HepG2 (cell line): Measurements from ENCODE around the gene SRD5A3. TPM values are rescaled to one million over a fixed set of nuclear protein-coding genes. Genes with fewer than 3 reads are reported as not detected.

ENCODE experiments used
- CBX5 ChIP-seq: sonication (generic); formaldehyde crosslinking; IDR thresholded peaks from 2 replicates; pipeline ENCODE4 v1.4.0; 2020; ENCODE audit warnings: missing genetic modification reagents, borderline replicate concordance
- FOXA1 ChIP-seq, 2 experiments: fragments of 450-650 bp in 1 of 2; sonication (generic) in 1 of 2; formaldehyde crosslinking in 1 of 2; IDR thresholded peaks; 2 replicates each; pipeline versions ENCODE4 v1.4.0 to v1.6.1; 2016 to 2020; ENCODE audit warnings: missing genetic modification reagents in 1 of 2
- KLF13 ChIP-seq: sonication (generic); formaldehyde crosslinking; IDR thresholded peaks from 2 replicates; pipeline ENCODE4 v1.4.0; 2020; ENCODE audit warnings: mild to moderate bottlenecking, missing genetic modification reagents
- MAFF ChIP-seq: IDR thresholded peaks from 2 replicates; pipeline ENCODE4 v1.6.1; 2011; ENCODE audit warnings: low read depth, low read length, improper control_type of control experiment
- NFE2L1 ChIP-seq: sonication (generic); formaldehyde crosslinking; IDR thresholded peaks from 2 replicates; pipeline ENCODE4 v1.4.0; 2020; ENCODE audit warnings: missing genetic modification reagents, mild to moderate bottlenecking, borderline replicate concordance
- NR2F6 ChIP-seq, 2 experiments: IDR thresholded peaks; 2 replicates each; pipeline ENCODE4 v1.6.1; 2016; ENCODE audit warnings: antibody characterized with exemption in 1 of 2, mild to moderate bottlenecking in 1 of 2
- SIN3B ChIP-seq: fragments of 150-350 bp; IDR thresholded peaks from 2 replicates; pipeline ENCODE4 v1.6.1; 2014; ENCODE audit warnings: low read length
- SMYD3 ChIP-seq: sonication (generic); formaldehyde crosslinking; IDR thresholded peaks from 2 replicates; pipeline ENCODE4 v1.8.1; 2023; ENCODE audit warnings: mild to moderate bottlenecking, missing genetic modification reagents
- ZFP82 ChIP-seq: sonication (generic); formaldehyde crosslinking; IDR thresholded peaks from 2 replicates; pipeline ENCODE4 v1.5.1; 2020; ENCODE audit warnings: mild to moderate bottlenecking, missing genetic modification reagents, borderline replicate concordance
- ZHX2 ChIP-seq, 2 experiments: sonication (generic) in 1 of 2; formaldehyde crosslinking in 1 of 2; IDR thresholded peaks; 2 replicates each; pipeline versions ENCODE4 v1.6.1 to v1.9.0; 2014 to 2022; ENCODE audit warnings: antibody characterized with exemption in 1 of 2, borderline replicate concordance in 1 of 2, inconsistent platforms in 1 of 2, low read depth in 1 of 2, missing genetic modification reagents in 1 of 2
- ZNF225 ChIP-seq: sonication (generic); formaldehyde crosslinking; IDR thresholded peaks from 2 replicates; pipeline ENCODE4 v1.4.0; 2020; ENCODE audit warnings: mild to moderate bottlenecking, missing genetic modification reagents
- ZNF256 ChIP-seq: sonication (generic); formaldehyde crosslinking; conservative IDR thresholded peaks from 2 replicates; pipeline ENCODE4 v1.4.0; 2020; ENCODE audit warnings: missing genetic modification reagents
- ZNF34 ChIP-seq: sonication (generic); formaldehyde crosslinking; IDR thresholded peaks from 2 replicates; pipeline ENCODE4 v1.4.0; 2020; ENCODE audit warnings: mild to moderate bottlenecking, missing genetic modification reagents, borderline replicate concordance
- ZNF446 ChIP-seq: sonication (generic); formaldehyde crosslinking; IDR thresholded peaks from 2 replicates; pipeline ENCODE4 v1.5.0; 2020; ENCODE audit warnings: mild to moderate bottlenecking, missing genetic modification reagents
- ZNF773 ChIP-seq: sonication (generic); formaldehyde crosslinking; IDR thresholded peaks from 2 replicates; pipeline ENCODE4 v1.4.0; 2020; ENCODE audit warnings: missing genetic modification reagents, borderline replicate concordance
- ZNF776 ChIP-seq: sonication (generic); formaldehyde crosslinking; IDR thresholded peaks from 2 replicates; pipeline ENCODE4 v1.4.0; 2020; ENCODE audit warnings: mild to moderate bottlenecking, missing genetic modification reagents
- polyA plus RNA-seq, 8 experiments: library from polyadenylated mRNA; depleted of rRNA in 3 of 8; stranded (reverse) in 7 of 8; unstranded in 1 of 8; fragments of >200 nt; fragmentation: Illumina TruSeq in 4 of 8; extraction: Trizol in 4 of 8; gene quantifications; 2 replicates each; pipeline versions ENCODE4 v1.2.1 to v1.2.3, GENCODE V29; 2011 to 2016; ENCODE audit warnings: low read depth in 4 of 8, missing spikeins in 1 of 8, mixed read lengths in 1 of 8; ENCODE audit not compliant: insufficient read depth in 1 of 8
- total RNA-seq, 5 experiments: library from RNA; depleted of rRNA; stranded (reverse); fragments of >200 nt; fragmentation: Illumina TruSeq; extraction: Trizol; gene quantifications; 2 replicates each; pipeline ENCODE4 v1.2.3, GENCODE V29; 2016; ENCODE audit warnings: low read depth in 1 of 5
- TF ChIP-seq, protein P1 (sequence below): sonication (generic); formaldehyde crosslinking; IDR thresholded peaks from 2 replicates; pipeline ENCODE4 v1.4.0; 2020; ENCODE audit warnings: mild to moderate bottlenecking, missing genetic modification reagents, borderline replicate concordance

SRD5A3 gene
- total and polyA plus RNA-seq, 2 of the 13 experiments (the other 11 are each of a cell fraction or from before 2014, with no cell fraction given): 12.4 to 18.4 TPM

GRCh38 chr4:55395529-55396307 lies 49.7 kb downstream of the SRD5A3 start, which contains the start of gene TMEM165 (continued):
- TF ChIP-seq, protein P1, sequence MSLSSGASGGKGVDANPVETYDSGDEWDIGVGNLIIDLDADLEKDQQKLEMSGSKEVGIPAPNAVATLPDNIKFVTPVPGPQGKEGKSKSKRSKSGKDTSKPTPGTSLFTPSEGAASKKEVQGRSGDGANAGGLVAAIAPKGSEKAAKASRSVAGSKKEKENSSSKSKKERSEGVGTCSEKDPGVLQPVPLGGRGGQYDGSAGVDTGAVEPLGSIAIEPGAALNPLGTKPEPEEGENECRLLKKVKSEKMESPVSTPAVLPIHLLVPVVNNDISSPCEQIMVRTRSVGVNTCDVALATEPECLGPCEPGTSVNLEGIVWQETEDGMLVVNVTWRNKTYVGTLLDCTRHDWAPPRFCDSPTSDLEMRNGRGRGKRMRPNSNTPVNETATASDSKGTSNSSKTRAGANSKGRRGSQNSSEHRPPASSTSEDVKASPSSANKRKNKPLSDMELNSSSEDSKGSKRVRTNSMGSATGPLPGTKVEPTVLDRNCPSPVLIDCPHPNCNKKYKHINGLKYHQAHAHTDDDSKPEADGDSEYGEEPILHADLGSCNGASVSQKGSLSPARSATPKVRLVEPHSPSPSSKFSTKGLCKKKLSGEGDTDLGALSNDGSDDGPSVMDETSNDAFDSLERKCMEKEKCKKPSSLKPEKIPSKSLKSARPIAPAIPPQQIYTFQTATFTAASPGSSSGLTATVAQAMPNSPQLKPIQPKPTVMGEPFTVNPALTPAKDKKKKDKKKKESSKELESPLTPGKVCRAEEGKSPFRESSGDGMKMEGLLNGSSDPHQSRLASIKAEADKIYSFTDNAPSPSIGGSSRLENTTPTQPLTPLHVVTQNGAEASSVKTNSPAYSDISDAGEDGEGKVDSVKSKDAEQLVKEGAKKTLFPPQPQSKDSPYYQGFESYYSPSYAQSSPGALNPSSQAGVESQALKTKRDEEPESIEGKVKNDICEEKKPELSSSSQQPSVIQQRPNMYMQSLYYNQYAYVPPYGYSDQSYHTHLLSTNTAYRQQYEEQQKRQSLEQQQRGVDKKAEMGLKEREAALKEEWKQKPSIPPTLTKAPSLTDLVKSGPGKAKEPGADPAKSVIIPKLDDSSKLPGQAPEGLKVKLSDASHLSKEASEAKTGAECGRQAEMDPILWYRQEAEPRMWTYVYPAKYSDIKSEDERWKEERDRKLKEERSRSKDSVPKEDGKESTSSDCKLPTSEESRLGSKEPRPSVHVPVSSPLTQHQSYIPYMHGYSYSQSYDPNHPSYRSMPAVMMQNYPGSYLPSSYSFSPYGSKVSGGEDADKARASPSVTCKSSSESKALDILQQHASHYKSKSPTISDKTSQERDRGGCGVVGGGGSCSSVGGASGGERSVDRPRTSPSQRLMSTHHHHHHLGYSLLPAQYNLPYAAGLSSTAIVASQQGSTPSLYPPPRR (CRISPR knock-in tag): no peak; the same call in 1 of the 2 replicates
- TF ChIP-seq ZNF446 (no peak; the same call in 1 of the 2 replicates), MAFF (no peak), ZNF773 (CRISPR knock-in tag) (no peak), SIN3B (no peak), NFE2L1 (CRISPR knock-in tag) (no peak), ZNF256 (CRISPR knock-in tag) (no peak), KLF13 (no peak), SMYD3 (CRISPR knock-in tag) (no peak), ZNF34 (CRISPR knock-in tag) (no peak), NR2F6 (IDR thresholded peaks at IDR 0.05) (no peak), NR2F6 (CRISPR knock-in tag; IDR thresholded peaks at IDR 0.05) (peak; percentile 10; the same call in 1 of the 2 replicates), ZNF225 (CRISPR knock-in tag) (0 out of 2 replicates have a peak, but pooled peaks have one; percentile 64), CBX5 (CRISPR knock-in tag) (no peak), FOXA1 (IDR thresholded peaks at IDR 0.05) (no peak), FOXA1 (CRISPR knock-in tag; IDR thresholded peaks at IDR 0.05) (no peak), ZNF776 (CRISPR knock-in tag) (peak; percentile 93), ZFP82 (peak; percentile 23; the same call in 1 of the 2 replicates), ZHX2 (IDR thresholded peaks at IDR 0.05; ENCODE audit: low read depth) (peak; percentile 56; the same call in 1 of the 2 replicates), ZHX2 (CRISPR knock-in tag; IDR thresholded peaks at IDR 0.05; ENCODE audit: borderline replicate concordance) (no peak)
